Stimulated activated CD4-positive, alpha-beta T cell treated with anti-CD3 and anti-CD28 coated beads, TNF-alpha, amount 100 ng/mL, for 1 hour (primary cell): ENCODE results near the gene KRTAP10-11.
A peak's percentile ranks its signal among the peaks of the same experiment; 100 is the strongest.
"Not testable (repeated sequence)": the region's sequence is repeated elsewhere in the genome, so short reads cannot be mapped to it uniquely, and the experiment has no call there.

Experiments
- DNase-seq, 3 donors: peaks; one replicate each; pipeline ENCODE4 v3.0.0-alpha.2; 2020; ENCODE audit warnings: low read depth in 3 of 3, low spot score in 1 of 3

KRTAP10-11 gene

DNA sequence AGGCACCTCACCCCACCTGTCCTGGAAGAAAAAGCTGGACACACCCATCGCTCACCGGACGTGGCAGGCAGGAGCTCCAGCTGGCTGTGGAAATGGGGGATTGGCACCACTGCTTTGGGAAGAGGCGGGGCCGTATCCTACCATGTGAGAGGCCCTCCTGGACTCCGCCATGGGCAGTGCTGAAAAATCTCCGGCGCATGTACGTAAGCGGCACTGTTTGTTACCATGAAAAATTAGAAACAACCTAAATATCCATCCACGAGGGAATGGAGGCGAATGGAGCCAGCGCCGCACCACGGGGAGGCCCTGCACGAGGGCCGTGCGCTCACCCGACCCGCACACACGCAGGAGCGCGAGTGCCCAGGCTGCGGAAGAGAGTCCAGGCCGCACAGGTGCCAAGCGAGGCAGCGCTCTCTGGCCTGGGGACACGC lies 31.2 kb upstream of the KRTAP10-11 start:
- DNase-seq, result no peak

DNA sequence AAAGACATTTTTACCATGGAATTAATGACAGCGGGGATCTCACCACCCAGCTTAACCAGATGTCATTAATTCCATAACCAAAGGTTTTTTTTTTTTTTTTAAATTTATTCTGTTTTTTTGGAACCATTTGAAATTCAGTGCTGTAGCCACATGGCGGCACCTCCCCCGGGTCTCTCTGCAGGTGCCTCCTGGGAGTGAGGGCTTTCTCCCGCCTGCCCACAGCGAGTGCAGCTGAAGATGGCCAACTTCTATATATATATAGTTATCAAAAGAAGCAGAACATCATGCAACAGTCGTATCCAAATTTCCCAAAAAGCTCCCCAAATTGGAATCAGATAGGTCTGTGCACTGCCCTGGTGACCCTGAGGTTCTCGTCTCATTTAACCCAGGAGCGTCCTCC lies 30.7 kb upstream of the KRTAP10-11 start:
- DNase-seq, result no peak

DNA sequence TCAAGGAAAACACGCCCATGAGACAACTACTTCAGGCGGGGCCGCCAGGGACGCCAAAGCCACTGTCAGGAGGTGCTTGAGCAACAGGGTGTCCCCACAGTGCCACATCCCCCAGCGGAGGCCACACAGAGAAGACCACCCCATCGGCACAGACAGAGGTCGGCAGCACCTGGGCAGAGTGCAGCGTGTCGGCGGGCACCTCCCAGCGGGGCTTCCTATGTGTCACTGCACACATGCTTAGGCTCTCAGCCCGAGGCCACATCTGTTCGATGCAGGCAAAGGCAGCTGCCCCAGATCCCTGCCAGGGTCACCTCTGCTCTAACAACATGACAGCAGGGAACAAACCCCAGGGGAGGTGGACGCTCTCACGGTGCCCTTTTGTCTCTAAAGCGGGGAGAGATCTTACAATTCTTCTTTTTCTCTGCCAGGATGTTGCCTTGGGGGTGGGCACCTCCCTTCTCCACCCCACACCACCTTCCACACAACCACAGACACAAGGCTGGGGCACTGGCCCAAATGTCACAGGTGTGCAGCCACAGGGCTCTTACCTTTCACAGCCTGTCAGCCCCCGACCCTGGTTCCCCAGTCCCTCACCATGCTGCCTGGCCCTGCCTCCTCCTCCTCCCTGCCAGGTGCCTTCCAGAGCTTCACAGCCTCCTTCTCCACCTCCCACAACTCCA lies 30.2 kb upstream of the KRTAP10-11 start:
- no peak for DNase-seq

DNA sequence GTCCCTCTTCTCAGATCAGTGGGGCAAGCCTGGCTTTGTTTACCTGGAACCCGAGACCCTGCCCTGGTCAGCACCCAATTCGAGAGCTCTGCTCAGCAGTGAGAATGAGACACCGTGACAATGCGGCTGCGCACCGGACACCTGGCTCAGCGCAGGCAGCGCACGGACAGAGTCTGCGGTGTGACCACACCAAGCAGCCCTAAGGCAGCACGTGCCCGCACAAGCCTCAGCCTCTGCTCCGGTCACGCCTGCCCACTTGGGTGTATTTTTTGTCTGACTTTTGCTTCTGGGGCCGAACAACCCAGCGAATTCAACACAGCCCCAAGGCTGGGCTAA lies 29.7 kb upstream of the KRTAP10-11 start:
- no peak for DNase-seq

DNA sequence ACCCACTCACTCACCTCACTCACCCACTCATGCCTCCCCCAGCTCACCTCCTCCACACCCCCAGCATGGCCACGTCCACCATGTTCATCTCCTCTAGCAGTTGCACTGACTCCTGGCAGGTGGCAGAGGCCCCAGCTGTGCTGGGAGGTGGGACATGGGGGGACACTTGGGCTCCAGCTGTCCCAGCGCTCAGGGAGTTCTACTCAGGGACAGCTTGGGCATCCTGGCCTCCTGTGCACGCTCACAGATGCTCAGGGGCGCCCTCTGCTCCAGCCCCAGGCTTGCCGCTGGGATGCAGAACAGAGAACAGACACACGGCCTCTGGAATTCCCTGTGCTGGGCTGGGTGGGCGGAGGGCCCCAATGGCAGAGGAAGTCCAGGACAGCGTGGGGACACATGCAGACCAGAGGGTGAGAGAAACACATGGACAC lies 29.1 kb upstream of the KRTAP10-11 start:
- no peak for DNase-seq

DNA sequence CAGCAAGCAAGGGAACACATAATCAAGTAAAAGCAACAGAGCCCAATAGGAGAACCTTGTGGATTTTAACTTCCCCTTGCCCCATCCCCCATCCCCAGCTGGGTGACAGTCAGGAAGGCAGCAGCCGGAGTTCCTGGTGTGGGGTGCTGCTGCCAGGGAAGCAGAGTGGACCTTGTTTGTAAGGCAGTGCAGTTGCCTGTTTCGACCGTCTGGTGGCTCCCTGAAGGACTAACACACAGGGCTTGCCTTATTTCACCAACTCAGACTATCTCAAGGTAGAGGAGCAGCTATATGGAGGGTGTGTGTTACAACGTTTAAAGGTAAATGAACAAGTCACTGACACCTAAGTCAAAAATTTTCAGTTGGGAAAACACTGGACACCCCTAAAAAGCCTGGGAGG lies 27.7 kb upstream of the KRTAP10-11 start:
- DNase-seq, result no peak

DNA sequence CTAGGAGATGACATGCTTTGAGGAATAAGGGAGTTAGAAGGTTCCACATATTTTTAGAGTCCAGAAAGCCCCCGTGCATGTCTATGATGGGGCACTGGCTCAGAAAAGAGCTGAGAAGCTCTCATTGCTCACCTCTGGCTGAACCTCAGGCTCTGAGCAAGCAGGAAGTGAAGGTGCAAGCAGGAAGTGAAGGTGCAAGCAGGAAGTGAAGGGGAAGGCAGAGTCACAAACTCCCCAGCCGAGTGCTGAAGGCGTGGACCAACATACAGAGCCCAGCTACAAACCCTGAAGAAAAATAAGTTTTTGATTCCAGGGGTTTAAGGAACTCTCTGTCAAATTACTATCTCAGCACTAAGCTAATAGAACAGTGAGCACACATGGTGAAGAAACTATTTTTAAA lies 27.3 kb upstream of the KRTAP10-11 start:
- peak; percentile 15 to 36 (median 31) for DNase-seq

DNA sequence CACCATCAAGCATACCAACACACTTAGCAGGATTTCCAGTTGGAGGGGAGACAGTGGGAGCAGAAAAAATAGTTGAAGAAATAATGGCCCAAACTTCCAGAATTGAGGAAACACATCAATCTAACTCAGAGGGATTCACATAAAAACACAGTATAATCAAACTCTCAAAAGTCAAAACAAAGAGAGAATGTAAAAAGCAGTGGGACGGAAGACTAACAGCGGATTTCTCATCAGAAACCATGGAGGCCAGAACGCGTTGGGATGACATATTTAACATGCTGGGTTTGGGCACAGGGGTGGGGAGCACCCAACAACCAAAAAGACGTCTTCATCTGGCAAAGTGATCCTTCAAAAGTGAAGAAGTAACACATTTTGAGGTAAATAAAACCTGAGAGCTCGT lies 26.3 kb upstream of the KRTAP10-11 start:
- DNase-seq, result no peak

DNA sequence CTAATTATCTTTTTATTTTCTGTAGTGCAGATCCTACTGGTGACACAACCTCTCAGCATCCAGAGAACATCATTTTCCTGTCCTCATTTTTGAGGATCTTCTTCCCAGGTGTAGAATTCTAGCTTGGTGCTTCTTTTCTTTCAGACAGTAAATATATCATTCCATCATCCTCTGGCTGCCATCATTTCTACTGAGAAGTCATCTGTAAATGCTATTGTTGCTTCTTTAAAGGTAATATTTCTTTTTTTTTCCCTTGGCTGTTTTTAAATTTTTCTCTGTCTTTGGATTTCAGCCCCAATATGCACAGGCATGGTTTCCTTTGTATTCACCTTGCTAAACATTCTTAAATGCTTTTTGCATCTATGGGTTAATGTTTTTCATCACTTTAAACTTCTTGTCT lies 22.6 kb upstream of the KRTAP10-11 start:
- DNase-seq, result no peak

DNA sequence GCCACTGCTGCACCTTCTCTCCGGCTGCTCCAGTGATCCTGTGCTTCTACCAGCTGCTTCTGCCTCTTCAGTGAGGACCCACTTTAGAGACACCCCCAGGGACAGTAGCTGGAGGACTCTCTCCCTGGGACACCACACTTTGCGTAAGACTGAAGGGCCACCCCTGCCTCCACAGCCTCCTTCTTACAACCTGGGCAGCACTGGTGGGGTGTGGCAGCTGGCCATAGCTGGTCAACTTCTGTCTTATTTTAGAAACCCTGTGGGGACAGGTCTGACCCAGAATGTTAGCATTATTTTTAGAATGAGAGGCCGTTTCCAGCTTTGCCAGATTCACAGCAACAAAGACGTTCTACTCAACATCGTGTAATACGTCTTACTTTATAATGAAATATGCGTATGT lies 20.5 kb upstream of the KRTAP10-11 start:
- DNase-seq, result no peak

DNA sequence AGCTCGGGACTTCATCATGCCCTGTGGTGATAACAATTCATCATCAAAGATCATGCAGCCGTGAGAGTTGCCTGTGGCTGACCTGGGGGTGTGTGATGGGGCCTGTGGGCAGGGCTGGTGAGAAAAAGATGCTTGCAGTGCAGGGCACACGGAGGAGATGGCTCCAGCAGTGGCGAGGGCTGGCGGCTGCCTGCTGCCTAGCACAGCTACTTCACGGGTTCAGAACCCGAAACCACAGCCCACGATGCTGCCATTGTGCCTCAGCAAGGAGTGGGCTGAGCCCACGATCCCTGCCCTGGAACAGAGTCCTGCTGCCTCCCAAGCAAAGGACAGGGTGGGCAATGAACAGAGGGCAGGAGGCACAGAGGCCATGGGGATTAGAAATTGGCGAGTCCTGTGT lies 20.0 kb upstream of the KRTAP10-11 start:
- DNase-seq, result no peak

DNA sequence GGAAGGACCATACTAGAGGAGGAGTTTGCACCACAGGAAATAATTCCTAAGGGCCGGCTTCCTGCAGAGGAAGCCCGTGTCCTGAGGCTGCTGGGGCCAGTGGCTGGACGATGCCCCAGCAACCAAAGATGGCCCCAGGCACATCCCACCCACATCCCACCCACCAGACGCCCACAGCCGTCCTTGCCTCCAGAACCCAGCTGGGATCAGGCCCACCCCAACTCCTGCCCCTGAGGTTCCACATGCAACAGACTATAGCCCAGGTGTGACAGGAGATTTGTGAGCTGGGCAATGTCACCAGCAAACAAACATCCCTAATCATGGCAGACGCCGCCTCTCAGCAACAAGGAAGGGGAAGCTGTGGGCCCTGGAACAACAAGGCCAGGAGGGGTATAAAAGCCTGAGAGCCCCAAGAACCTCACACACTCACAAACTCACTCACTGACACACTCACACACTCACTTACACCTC lies 19.5 kb upstream of the KRTAP10-11 start, which contains the start of gene KRTAP10-9:
Gene KRTAP10-9, plus strand, starts transcription at position 421 of the 471 bp plus-strand sequence. CDS start 79 bp downstream, outside the sequence.
- DNase-seq, result no peak

DNA sequence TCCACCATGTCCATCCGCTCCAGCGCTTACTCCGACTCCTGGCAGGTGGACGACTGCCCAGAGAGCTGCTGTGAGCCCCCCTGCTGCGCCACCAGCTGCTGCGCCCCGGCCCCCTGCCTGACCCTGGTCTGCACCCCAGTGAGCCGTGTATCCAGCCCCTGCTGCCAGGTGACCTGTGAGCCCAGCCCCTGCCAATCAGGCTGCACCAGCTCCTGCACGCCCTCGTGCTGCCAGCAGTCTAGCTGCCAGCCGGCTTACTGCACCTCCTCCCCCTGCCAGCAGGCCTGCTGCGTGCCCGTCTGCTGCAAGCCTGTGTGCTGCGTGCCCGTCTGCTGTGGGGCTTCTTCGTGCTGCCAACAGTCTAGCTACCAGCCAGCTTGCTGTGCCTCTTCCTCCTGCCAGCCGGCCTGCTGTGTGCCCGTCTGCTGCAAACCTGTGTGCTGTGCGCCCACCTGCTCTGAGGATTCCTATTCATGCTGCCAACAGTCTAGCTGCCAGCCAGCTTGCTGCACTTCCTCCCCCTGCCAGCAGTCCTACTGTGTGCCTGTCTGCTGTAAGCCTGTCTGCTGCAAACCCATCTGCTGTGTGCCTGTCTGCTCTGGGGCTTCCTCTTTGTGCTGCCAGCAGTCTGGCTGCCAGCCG lies 18.9 kb upstream of the KRTAP10-11 start:
- DNase-seq, result not testable (repeated sequence)

DNA sequence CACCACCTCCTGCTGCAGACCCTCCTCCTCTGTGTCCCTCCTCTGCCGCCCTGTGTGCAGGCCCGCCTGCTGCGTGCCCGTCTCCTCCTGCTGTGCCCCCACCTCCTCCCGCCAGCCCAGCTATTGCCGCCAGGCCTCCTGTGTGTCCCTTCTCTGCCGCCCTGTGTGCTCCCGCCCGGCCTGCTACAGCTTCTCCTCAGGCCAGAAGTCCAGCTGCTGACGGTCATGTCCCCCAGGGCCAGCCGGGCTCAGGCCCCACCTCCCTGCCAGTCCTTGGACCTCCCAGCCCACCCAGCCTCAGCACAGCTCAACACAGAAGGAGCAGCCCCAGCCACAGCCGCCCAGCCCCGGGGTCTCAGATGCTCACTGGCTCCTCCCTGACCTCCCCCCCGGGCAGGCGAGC lies 18.4 kb upstream of the KRTAP10-11 start:
- DNase-seq, result not testable (repeated sequence)

DNA sequence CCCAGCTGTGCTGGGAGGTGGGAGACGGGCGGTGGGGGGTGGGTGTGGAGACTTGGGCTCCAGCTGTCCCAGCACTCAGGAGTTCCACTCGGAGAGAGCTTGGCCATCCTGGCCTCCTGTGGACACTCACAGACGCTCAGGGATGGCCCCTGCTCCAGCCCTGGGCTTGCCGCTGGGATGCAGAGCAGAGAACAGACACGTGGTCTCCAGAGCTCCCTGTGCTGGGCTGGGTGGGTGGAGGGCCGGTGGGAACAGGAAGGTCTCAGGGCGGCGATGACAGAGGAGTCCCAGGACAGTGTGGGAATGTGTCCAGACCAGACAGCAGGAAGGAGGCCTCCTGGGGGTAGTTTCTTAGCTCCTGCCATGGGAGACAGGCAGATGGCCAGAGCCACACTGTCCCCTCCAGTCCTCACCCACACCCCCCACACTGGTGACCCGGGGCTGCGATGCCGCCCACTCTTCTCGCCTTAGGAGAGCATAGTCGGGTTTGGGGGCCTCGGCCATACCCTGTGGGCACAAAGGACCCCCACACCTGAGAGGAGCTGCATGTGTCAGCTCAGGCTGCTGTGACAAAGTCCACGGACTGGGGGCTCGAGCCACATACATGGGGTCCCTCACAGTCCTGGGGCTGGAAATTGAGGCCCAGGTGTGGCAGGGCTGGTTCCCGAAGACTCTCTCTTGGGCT lies 17.4 kb upstream of the KRTAP10-11 start:
- DNase-seq, result no peak

DNA sequence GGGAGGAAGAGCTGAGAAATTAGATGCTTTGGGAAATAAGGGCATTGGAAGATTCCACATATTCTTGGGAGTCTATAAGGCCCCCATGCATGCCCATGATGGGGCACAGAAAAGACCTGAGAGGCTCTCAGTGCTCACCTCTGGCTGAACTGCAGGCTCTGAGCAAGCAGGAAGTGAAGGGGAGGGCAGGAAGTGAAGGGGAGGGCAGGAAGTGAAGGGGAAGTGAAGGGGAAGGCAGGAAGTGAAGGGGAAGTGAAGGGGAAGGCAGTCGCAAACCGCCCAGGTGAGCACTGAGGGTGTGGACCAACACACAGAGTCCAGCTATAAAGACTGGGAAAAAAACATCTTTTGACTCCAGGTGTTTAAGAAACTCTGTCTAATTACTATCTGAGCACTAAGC lies 15.8 kb upstream of the KRTAP10-11 start:
- DNase-seq, result no peak

DNA sequence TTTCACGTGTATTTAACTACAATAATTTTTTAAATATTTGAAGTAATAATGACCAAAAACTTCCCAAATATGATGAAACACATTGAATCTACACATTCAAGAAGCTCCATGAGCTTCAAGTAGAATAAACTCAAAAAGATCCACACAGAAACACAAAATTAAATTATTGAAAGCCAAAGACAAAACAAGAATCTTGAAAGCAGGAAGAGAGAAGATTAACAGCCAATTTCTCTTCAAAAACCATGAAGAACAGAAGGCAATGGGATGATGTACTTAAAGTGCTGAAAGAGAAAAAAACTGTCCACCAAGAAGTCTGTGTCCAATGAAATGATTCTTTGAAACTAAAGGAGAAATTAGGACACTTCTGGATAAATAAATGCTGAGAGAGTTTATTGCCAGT lies 14.1 kb upstream of the KRTAP10-11 start:
- no peak for DNase-seq

DNA sequence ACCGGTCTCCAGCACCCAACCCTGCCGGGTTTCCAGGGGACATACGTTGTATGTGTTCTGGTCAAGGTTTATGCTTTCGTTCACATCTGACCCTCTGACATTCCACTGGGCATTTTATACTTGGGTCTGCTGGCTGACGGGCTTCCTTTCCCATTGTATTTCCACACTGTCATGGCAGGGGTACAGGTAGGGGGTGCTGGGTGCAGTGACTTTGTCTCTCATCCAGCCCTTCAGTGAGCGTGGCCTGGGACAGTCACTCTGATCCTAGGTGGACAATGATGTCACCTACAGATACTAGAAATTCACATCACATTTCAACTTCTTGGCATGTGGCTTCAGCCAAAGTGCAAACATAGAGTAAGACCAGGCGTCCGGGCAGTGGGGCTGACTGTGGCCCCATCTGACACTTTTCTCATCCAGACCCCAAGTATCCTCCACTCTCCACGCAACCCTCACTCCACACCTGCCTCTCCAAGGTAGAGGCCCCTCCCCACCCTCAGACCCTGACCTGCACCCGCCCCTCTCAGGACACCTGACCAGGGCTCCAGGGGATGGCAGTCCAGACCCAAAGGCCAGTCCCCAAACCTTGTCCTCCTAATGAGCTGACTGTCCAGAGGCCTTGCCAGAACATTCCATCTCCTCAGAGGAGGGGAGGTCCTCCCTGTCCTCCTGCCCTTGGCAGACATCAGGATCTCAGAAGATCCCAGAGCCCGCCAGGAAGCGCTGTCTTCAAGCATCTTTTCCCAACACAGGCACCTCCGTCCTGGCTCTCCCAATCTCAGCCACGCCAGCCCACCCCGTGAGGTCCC lies 9.8 kb upstream of the KRTAP10-11 start:
- no peak for DNase-seq

DNA sequence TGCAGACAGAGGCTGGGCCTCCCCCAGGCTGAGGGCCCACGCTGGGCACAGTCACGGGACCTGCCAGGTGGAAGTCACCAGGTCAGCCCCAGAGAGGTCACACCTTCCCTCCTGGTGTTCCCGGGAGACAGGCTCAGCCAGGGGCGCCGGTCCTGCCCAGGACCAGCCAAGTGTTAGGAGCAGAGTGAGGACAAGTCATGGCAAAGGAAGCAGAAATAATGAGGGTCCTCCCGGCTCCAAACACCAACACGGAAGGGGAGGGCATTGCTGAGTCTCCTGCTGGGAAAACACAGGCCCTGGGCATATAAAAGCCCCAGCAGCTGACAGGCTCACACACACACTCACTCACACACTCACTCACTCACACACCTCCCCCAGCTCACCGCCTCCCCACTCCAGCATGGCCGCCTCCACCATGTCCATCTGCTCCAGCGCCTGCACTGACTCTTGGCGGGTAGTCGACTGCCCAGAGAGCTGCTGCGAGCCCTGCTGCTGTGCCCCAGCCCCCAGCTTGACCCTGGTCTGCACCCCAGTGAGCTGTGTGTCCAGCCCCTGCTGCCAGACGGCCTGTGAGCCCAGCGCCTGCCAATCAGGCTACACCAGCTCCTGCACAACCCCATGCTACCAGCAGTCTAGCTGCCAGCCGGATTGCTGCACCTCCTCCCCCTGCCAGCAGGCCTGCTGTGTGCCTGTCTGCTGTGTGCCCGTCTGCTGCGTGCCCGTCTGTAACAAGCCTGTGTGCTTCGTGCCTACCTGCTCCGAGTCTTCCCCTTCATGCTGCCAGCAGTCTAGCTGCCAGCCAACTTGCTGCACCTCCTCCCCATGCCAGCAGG lies 9.0 kb upstream of the KRTAP10-11 start, which contains the start of gene KRTAP10-10:
Gene KRTAP10-10, plus strand, starts transcription at position 339 of the 833 bp plus-strand sequence. Its CDS starts 62 bp downstream, at position 401.
- no peak for DNase-seq

DNA sequence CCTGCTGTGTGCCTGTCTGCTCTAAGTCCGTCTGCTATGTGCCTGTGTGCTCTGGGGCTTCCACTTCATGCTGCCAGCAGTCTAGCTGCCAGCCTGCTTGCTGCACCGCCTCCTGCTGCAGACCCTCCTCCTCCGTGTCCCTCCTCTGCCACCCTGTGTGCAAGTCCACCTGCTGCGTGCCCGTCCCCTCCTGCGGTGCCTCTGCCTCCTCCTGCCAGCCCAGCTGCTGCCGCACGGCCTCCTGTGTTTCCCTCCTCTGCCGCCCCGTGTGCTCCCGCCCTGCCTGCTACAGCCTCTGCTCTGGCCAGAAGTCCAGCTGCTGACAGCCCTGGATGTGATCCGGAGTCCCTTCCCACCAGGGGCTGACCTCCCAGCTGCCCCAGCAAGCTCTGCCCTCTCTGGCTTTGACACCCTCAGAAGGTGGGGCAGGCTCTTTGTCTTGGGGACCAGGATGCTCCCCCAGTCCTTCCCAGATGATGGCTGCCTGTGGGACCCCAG lies 8.3 kb upstream of the KRTAP10-11 start:
- not testable (repeated sequence) for DNase-seq
